Mesendoderm (in vitro differentiated cells): ENCODE results near the gene DNER. TPM values are rescaled to one million over a fixed set of nuclear protein-coding genes. Genes with fewer than 3 reads are reported as not detected.

Experiments used
- DNase-seq: peaks from one replicate; pipeline ENCODE4 v3.0.0; 2013
- H2AK5ac ChIP-seq: 2 replicates; pipeline ENCODE4 v1.6.1; 2013; ENCODE audit warnings: low read length, inconsistent platforms
- H2BK120ac ChIP-seq: 2 replicates; pipeline ENCODE4 v1.6.1; 2013; ENCODE audit warnings: low read depth, mild to moderate bottlenecking, low read length, moderate library complexity, mixed read lengths
- H2BK15ac ChIP-seq: replicated peaks from 2 replicates; pipeline ENCODE4 v1.6.1; 2013; ENCODE audit warnings: low read depth, mild to moderate bottlenecking, moderate library complexity
- H2BK5ac ChIP-seq: 2 replicates; pipeline ENCODE4 v1.6.1; 2013; ENCODE audit warnings: low read length, inconsistent platforms
- H3K18ac ChIP-seq: 2 replicates; pipeline ENCODE4 v1.6.1; 2013; ENCODE audit warnings: mild to moderate bottlenecking, low read length, mixed read lengths
- H3K23ac ChIP-seq: one replicate; pipeline ENCODE4 v1.6.1; 2013; ENCODE audit warnings: low read length
- H3K27ac ChIP-seq: 2 replicates; pipeline ENCODE4 v1.5.1; 2013; ENCODE audit warnings: low read depth, mild to moderate bottlenecking, inconsistent platforms, low read length, moderate library complexity
- H3K27me3 ChIP-seq: 2 replicates; pipeline ENCODE4 v1.6.1; 2013; ENCODE audit warnings: low read length, control low read depth, mild to moderate bottlenecking, inconsistent platforms; ENCODE audit not compliant: insufficient read depth, poor library complexity
- H3K36me3 ChIP-seq: 2 replicates; pipeline ENCODE4 v1.6.1; 2013; ENCODE audit warnings: low read length, inconsistent platforms; ENCODE audit not compliant: control insufficient read depth, insufficient read depth
- H3K4ac ChIP-seq: one replicate; pipeline ENCODE4 v1.6.1; 2013; ENCODE audit warnings: low read depth, mild to moderate bottlenecking, low read length, moderate library complexity
- H3K4me1 ChIP-seq: 2 replicates; pipeline ENCODE4 v1.6.1; 2013; ENCODE audit warnings: low read depth, low read length, inconsistent platforms; ENCODE audit not compliant: control insufficient read depth
- H3K4me2 ChIP-seq: 2 replicates; pipeline ENCODE4 v1.6.1; 2013; ENCODE audit warnings: low read length
- H3K4me3 ChIP-seq: 2 replicates; pipeline ENCODE4 v1.5.1; 2013; ENCODE audit warnings: mild to moderate bottlenecking, low read length
- H3K56ac ChIP-seq: one replicate; pipeline ENCODE4 v1.6.1; 2013; ENCODE audit warnings: low read length
- H3K79me1 ChIP-seq: 2 replicates; pipeline ENCODE4 v1.6.1; 2013; ENCODE audit warnings: low read length, inconsistent platforms
- H3K79me2 ChIP-seq: 2 replicates; pipeline ENCODE4 v1.6.1; 2013; ENCODE audit warnings: mild to moderate bottlenecking, low read length; ENCODE audit not compliant: control insufficient read depth, insufficient read depth
- H3K9ac ChIP-seq: 2 replicates; pipeline ENCODE4 v1.6.1; 2013; ENCODE audit warnings: low read length, inconsistent platforms
- H4K5ac ChIP-seq: one replicate; pipeline ENCODE4 v1.6.1; 2013; ENCODE audit warnings: low read length
- H4K8ac ChIP-seq: one replicate; pipeline ENCODE4 v1.6.1; 2013; ENCODE audit warnings: low read depth, mild to moderate bottlenecking, control low read depth, low read length, moderate library complexity
- WGBS: extraction: QIAGEN DNeasy Blood & Tissue Kit; methylation state at CpG from one replicate; pipeline ENCODE4 v1.1.7; 2013; ENCODE audit warnings: low lambda C conversion rate, missing lambda C conversion rate; ENCODE audit not compliant: insufficient coverage; ENCODE audit errors: extremely low coverage; 5-methylcytosine and 5-hydroxymethylcytosine counted together
- small RNA-seq: library from polyadenylated mRNA; stranded (forward); fragments of <200 nt; extraction: miRNeasy Mini kit (QIAGEN cat#:217004); gene quantifications from one replicate; pipeline ENCODE3, GENCODE V24; 2013; ENCODE audit not compliant: insufficient read depth

DNER gene

DNA sequence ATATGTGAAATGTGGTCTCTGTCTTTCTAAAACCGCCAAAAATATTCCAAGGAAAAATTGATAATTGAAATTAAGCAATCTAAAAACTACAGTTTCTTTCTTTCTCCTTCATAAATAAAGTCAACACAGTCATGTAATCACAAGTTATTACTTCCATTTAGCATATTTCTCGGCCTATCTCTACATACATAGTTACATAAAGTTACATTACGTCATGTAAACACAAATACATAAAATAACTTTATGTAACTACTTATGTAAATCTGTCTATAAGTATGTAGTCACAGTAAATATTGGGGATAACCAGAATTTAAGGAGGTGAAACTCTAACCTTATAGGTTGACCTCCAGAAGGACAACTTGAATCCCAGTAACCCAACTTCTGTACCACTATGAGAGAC, 394.8 kb downstream of the DNER start:
- DNase-seq: no peak
- Histone ChIP-seq H2BK15ac (no peak overlapping the region), H3K56ac (no peak overlapping the region), H2AK5ac (no peak overlapping the region), H3K18ac (no peak overlapping the region), H3K27ac (no peak overlapping the region), H3K4me2 (no peak overlapping the region), H3K36me3 (no peaks in the 10 kb centered on the region), H3K79me2 (no peaks in the 10 kb centered on the region), H3K4me1 (no peaks in the 10 kb centered on the region), H3K27me3 (no peaks in the 10 kb centered on the region), H4K8ac (no peak overlapping the region), H2BK120ac (no peak overlapping the region), H3K9ac (no peak overlapping the region), H4K5ac (no peak overlapping the region), H3K79me1 (no peaks in the 10 kb centered on the region), H3K4ac (no peak overlapping the region), H2BK5ac (no peak overlapping the region), H3K4me3 (no peak overlapping the region), H3K23ac (no peak overlapping the region)
- WGBS: no CpG with 5 or more reads among the region's 3 CpGs

DNA sequence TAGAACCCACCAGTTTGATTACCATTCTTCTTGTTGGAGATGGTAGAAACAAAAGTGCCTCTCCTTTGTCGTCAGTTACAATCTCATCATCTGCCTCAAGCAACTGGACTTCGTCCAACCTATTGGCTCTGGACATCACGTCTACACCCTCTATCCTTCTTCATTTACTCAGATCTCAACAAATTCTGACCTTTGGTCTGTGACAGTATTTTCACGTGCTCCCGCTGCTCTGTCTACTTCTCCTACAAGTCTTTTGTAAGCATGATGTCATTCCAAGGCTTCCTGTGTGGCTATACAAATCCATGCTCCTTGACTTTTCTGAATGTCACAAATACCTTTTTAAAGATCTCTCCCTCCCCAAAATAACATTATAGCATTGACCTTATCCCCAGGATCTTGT, 400.2 kb downstream of the DNER start:
- Histone ChIP-seq H2AK5ac (no peak overlapping the region), H3K27me3 (no peaks in the 10 kb centered on the region), H3K4me2 (no peak overlapping the region), H3K36me3 (no peaks in the 10 kb centered on the region), H3K18ac (no peak overlapping the region), H3K56ac (no peak overlapping the region), H3K4me1 (no peaks in the 10 kb centered on the region), H3K23ac (no peak overlapping the region), H3K4me3 (no peak overlapping the region), H2BK15ac (no peak overlapping the region), H3K4ac (no peak overlapping the region), H3K79me1 (no peaks in the 10 kb centered on the region), H4K5ac (no peak overlapping the region), H2BK5ac (no peak overlapping the region), H3K27ac (no peak overlapping the region), H3K9ac (no peak overlapping the region), H4K8ac (no peak overlapping the region), H2BK120ac (no peak overlapping the region), H3K79me2 (no peaks in the 10 kb centered on the region)
- no peak for DNase-seq
- no CpG with 5 or more reads among the region's 5 CpGs for WGBS

DNA sequence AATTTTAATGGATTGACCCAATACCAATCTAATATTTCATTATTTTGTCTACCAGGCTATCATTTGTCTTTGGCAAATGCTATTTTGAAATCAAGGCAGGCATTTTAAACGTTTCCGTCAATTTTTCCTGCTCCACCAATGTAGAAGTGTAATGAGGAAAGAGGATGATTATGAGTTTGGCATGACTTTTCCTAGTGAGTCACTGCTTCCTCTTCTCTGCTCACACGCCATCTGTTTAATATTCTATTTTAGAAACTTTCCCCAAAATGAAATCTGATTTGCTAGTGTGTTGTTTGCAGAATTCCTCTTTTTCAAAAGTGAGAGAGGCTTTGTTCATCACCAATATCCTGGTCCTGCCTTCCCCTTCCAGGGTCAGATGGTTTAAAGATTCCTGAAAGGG, 400.8 kb downstream of the DNER start:
- Histone ChIP-seq H3K36me3 (no peaks in the 10 kb centered on the region), H2BK5ac (no peak overlapping the region), H2BK15ac (no peak overlapping the region), H3K79me2 (no peaks in the 10 kb centered on the region), H4K5ac (no peak overlapping the region), H3K23ac (no peak overlapping the region), H3K27ac (no peak overlapping the region), H3K4me2 (no peak overlapping the region), H2AK5ac (no peak overlapping the region), H3K4ac (no peak overlapping the region), H3K9ac (no peak overlapping the region), H3K4me3 (no peak overlapping the region), H3K27me3 (no peaks in the 10 kb centered on the region), H3K79me1 (no peaks in the 10 kb centered on the region), H3K18ac (no peak overlapping the region), H3K4me1 (no peaks in the 10 kb centered on the region), H3K56ac (no peak overlapping the region), H4K8ac (no peak overlapping the region), H2BK120ac (no peak overlapping the region)
- no peak for DNase-seq
- WGBS: no CpG with 5 or more reads among the region's 3 CpGs

Small RNA genes lying within 50 kb of the gene (small RNA-seq; reads per million reads assigned to genes)
- not detected for gene RNU7-9P
